Endodermal cell (in vitro differentiated cells): ENCODE measurements around the gene ERICH6. TPM values are rescaled to one million over a fixed set of nuclear protein-coding genes. Genes with fewer than 3 reads are reported as not detected.
"Not testable (repeated sequence)": the region's sequence is repeated elsewhere in the genome, so short reads cannot be mapped to it uniquely, and the experiment has no call there.

Source experiments
- DNase-seq: peaks from one replicate; pipeline ENCODE4 v3.0.0-alpha.2; 2017
- H3K27ac ChIP-seq: 2 replicates; pipeline ENCODE4 v1.5.1; 2013; ENCODE audit warnings: mild to moderate bottlenecking, low read depth, low read length, moderate library complexity
- H3K27me3 ChIP-seq: 2 replicates; pipeline ENCODE4 v1.6.1; 2013; ENCODE audit warnings: mild to moderate bottlenecking, low read length, moderate library complexity; ENCODE audit not compliant: insufficient read depth, control insufficient read depth, poor library complexity, severe bottlenecking
- H3K36me3 ChIP-seq: 2 replicates; pipeline ENCODE4 v1.7.0; 2013; ENCODE audit warnings: mild to moderate bottlenecking, low read length, moderate library complexity; ENCODE audit not compliant: control insufficient read depth, insufficient read depth
- H3K4me1 ChIP-seq: one replicate; pipeline ENCODE4 v1.7.0; 2013; ENCODE audit warnings: low read length; ENCODE audit not compliant: control insufficient read depth, insufficient read depth
- H3K4me3 ChIP-seq: 2 replicates; pipeline ENCODE4 v1.5.1; 2013; ENCODE audit warnings: mild to moderate bottlenecking, low read length, moderate library complexity
- H3K9ac ChIP-seq: 2 replicates; pipeline ENCODE4 v1.6.1; 2013; ENCODE audit warnings: mild to moderate bottlenecking, low read length, moderate library complexity; ENCODE audit not compliant: poor library complexity, severe bottlenecking; ENCODE audit errors: extremely low read depth
- H3K9me3 ChIP-seq: 2 replicates; pipeline ENCODE4 v1.6.1; 2013; ENCODE audit warnings: mild to moderate bottlenecking, low read length, moderate library complexity; ENCODE audit not compliant: control insufficient read depth
- H3K27ac Mint-ChIP-seq: 2 replicates; pipeline ENCODE4 v1.8.0; 2020; ENCODE audit warnings: mixed read lengths
- H3K27me3 Mint-ChIP-seq: 2 replicates; pipeline ENCODE4 v1.8.0; 2021; ENCODE audit warnings: mild to moderate bottlenecking, mixed read lengths; ENCODE audit not compliant: insufficient read depth
- H3K36me3 Mint-ChIP-seq: 2 replicates; pipeline ENCODE4 v1.8.0; 2020; ENCODE audit warnings: low read depth, mixed read lengths
- H3K4me1 Mint-ChIP-seq: 2 replicates; pipeline ENCODE4 v1.8.0; 2020; ENCODE audit warnings: mixed read lengths
- H3K4me3 Mint-ChIP-seq: 2 replicates; pipeline ENCODE4 v1.8.0; 2020; ENCODE audit warnings: mild to moderate bottlenecking, moderate library complexity, mixed read lengths
- H3K9me3 Mint-ChIP-seq: 2 replicates; pipeline ENCODE4 v1.8.0; 2020; ENCODE audit warnings: mild to moderate bottlenecking, mixed read lengths
- CTCF ChIP-seq: fragments of 200-600 bp; sonication (generic); conservative IDR thresholded peaks from 2 replicates; pipeline ENCODE4 v1.5.0; 2021; ENCODE audit warnings: antibody characterized with exemption, mild to moderate bottlenecking
- WGBS, 2 experiments: methylation state at CpG; one replicate each; pipeline versions ENCODE4 v1.1.5 to v1.1.7; 2013; ENCODE audit warnings: missing lambda C conversion rate in 2 of 2, mixed read lengths in 1 of 2; ENCODE audit not compliant: insufficient coverage in 1 of 2, insufficient read length in 1 of 2; 5-methylcytosine and 5-hydroxymethylcytosine counted together
- total RNA-seq, 2 donors: library from RNA; stranded (reverse); fragmentation: NEBNext Ultra II Directional in 1 of 2; extraction: Animal tissue kit (Norgen Biotek cat#: 25700) in 1 of 2; gene quantifications; 2 replicates in 1 of 2; 3 replicates in 1 of 2; pipeline ENCODE4 v1.2.1, GENCODE V29; 2021

ERICH6 gene
- total RNA-seq, 2 donors from 2014 or later = 0.42 TPM; not detected in 1

DNA sequence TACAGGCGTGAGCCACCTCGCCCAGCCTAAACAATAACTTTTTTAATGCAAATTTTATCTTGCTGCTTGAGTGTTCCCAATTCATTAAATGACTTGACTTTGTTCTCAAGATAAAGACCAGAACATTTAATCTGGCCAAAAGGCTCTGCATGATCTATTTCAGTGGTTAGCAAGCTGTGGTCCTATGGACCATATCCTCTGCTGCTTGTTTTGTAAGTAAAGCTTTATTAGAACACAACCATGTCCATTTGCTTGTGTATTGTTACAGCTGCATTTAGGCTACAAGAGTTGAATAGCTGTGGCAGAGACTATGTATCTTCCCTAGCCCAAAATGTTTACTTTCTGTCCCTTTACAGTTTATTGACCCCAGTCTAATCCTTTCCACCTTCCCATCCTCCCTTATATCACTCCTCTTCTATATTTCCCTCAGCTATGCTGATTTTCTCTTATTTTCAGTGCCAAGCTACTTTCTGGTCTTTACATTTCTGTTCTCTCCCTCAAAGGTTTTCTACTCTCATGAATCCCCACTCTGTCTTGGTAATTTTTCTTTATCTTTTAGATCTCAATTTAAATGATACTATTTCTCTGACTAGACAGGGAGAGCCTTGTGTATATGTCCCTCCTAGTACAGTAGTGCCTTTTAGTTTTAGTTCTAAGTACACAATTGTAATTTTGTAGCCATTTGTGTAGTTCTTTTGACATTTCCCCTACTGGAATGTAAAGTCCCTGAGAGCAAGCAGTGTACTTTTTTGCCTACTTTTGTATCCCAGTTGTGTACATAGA, 77.4 kb downstream of the ERICH6 start:
- TF ChIP-seq CTCF = no peak
- peaks cover 64% of the 10 kb centered on the region for H3K36me3 ChIP-seq
- Mint-ChIP-seq H3K4me1 (peaks cover 38% of the 10 kb centered on the region), H3K9me3 (no peaks in the 10 kb centered on the region), H3K27me3 (no peaks in the 10 kb centered on the region), H3K4me3 (no peak overlapping the region), H3K27ac (peak overlapping the region; percentile 1), H3K36me3 (peaks cover 41% of the 10 kb centered on the region)
- no peak overlapping the region for H3K9ac ChIP-seq
- no peak overlapping the region for H3K4me3 ChIP-seq
- 92 to 94% methylated on average over 2 of the region's 2 CpGs for WGBS, 2 experiments
- no peak for DNase-seq
- no peaks in the 10 kb centered on the region for H3K9me3 ChIP-seq
- H3K27me3 ChIP-seq = no peaks in the 10 kb centered on the region
- H3K4me1 ChIP-seq = peaks cover 11% of the 10 kb centered on the region
- no peak overlapping the region for H3K27ac ChIP-seq

DNA sequence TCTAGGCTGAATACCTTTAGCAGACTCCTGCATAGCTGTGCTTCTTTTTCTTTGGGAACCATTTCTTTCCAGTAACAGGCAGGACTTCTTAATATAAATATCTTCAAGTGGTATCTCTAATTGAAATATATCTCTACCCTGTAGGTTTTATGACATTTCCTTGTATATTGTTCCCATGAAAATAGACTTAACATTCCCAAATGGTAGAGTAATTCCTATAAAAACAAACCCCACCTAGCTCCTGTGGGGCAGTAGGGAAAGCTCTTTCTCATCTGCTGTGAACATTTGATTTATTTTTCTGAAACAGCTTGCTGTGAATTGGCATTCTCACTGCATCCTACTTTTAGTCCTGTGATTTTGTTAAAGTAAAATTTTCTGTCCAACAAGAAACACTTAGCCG, 79.8 kb downstream of the ERICH6 start:
- Mint-ChIP-seq H3K27me3 (no peaks in the 10 kb centered on the region), H3K4me3 (no peak overlapping the region), H3K27ac (peak overlapping the region; percentile 56), H3K36me3 (peaks cover 31% of the 10 kb centered on the region), H3K9me3 (no peaks in the 10 kb centered on the region), H3K4me1 (peaks cover 36% of the 10 kb centered on the region)
- H3K4me1 ChIP-seq = peaks cover 8% of the 10 kb centered on the region
- H3K27ac ChIP-seq = no peak overlapping the region
- H3K4me3 ChIP-seq = no peak overlapping the region
- no peaks in the 10 kb centered on the region for H3K9me3 ChIP-seq
- DNase-seq = no peak
- 93% methylated on average over 1 of the region's 1 CpG; no CpG with 5 or more reads in 1 of the 2 experiments for WGBS, 2 experiments
- H3K27me3 ChIP-seq = no peaks in the 10 kb centered on the region
- H3K36me3 ChIP-seq = peaks cover 54% of the 10 kb centered on the region
- no peak for TF ChIP-seq CTCF
- H3K9ac ChIP-seq = no peak overlapping the region

DNA sequence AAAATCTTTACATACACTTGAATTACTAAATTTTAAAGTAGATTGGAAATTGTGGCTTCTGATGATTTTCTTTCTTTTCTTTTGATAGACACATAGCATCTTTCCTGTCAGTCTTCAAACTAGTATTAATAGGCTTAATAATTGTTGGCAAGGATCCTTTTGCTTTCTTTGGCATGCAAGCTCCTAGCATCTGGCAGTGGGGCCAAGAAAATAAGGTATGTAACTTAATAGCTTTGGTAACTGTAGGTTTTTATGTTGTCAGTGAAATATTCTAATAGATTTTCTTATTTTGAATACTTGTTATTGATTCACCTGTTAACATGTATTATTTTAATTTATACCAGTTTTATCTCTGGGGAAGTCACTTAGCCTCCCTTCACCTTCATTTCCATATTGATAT, 80.8 kb downstream of the ERICH6 start:
- H3K27me3 Mint-ChIP-seq, DNase-seq, H3K9me3 Mint-ChIP-seq, H3K27me3 ChIP-seq, H3K4me3 Mint-ChIP-seq, H3K4me1 ChIP-seq, H3K27ac Mint-ChIP-seq, H3K4me3 ChIP-seq, H3K9ac ChIP-seq, H3K9me3 ChIP-seq, H3K27ac ChIP-seq: not testable (repeated sequence)
- peaks cover 54% of the 10 kb centered on the region for H3K36me3 ChIP-seq
- Mint-ChIP-seq H3K36me3 (peaks cover 37% of the 10 kb centered on the region), H3K4me1 (peaks cover 36% of the 10 kb centered on the region)
